T47D (cell line): ENCODE data around the gene HECW1.
"Not testable (repeated sequence)": the region's sequence is repeated elsewhere in the genome, so short reads cannot be mapped to it uniquely, and the experiment has no call there.

ENCODE experiments used
- DNase-seq, 2 experiments: peaks; one replicate each; pipeline versions ENCODE4 v3.0.0 to v3.0.0-alpha.2; 2011 to 2012; ENCODE audit warnings: low read depth in 1 of 2, low spot score in 1 of 2
- JUND ChIP-seq: IDR thresholded peaks from 2 replicates; pipeline ENCODE4 v1.6.1; 2012; ENCODE audit warnings: low read depth
- in situ Hi-C: cut with HindIII; loops from 2 replicates; pipeline ENCODE4 v1.10.0; 2016; ENCODE audit warnings: low sequenced_read_pairs, low pct_unique_long_range_greater_than_20kb

HECW1 gene

DNA sequence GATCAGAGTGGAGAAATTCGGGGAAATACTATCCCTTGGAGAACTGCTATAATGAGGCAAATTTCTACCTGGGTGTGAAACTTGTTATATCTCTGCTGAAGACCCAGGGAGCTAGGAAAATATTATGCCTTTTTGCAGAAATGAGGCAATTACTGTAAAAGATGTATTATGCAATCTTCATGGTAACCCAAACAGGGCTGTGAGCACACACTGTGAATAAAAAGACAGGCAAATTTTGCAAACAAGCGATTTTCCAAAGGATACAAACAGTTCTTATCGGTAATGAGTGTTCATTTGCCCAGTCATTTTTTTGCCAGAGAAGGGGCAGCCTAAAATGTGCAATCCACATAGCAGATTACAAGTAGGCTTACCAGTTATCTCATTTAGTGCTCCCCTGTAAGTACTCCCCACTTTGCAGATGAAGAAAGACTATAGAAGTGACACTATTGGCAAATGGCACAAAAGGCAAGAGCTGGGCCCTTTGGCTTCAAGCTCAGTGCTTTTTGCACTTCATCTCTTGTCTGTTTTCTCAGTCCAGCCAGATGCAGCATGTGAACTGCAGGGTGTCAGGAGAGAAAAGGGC lies 205.8 kb downstream of the HECW1 start:
- no peak for DNase-seq
- in situ Hi-C loops: no loop called here
- TF ChIP-seq JUND: no peak

DNA sequence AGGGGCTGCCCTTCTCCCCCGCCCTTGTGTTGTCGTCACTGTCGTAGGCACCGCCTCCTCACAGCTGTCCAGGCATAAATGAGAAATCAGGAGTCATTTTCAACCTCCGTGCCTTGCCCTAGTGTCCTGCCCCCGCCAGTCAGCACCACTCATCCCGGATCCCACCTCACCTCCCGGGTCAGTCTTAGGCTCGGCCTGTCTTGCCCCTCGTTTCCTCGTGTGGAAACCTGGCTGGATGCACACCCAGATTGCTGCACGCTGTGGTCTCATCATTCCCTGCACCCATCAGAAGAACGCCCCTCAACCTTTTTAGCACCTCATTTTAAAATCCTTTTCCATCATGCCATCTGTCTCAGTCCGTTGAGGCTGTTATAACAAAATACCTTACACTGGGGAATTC lies 213.1 kb downstream of the HECW1 start:
- TF ChIP-seq JUND: no peak
- in situ Hi-C loops: no loop called here

DNA sequence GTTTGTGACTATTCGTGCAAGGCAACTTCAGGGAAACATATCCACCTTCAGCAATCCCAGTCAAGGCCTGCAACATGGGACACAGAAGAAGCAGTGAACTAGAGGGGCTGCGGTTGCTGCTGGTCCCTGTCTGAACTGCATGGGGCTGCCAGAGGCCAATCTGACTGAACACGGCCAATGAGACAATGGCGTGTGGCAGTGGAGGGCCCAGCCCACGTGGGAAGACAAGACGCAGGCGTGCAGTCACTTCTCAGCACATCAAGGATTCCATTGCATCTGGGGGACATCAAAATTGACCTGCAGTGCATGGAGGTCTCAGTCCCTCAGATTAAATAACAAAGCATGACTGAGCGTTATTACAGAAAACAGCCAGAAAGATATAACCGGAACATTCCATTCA lies 215.9 kb downstream of the HECW1 start:
- in situ Hi-C loops: no loop called here
- TF ChIP-seq JUND: no peak
- no peak for DNase-seq

More for the DNA sequence above, 213.1 kb downstream of the HECW1 start:
- DNase-seq: no peak

DNA sequence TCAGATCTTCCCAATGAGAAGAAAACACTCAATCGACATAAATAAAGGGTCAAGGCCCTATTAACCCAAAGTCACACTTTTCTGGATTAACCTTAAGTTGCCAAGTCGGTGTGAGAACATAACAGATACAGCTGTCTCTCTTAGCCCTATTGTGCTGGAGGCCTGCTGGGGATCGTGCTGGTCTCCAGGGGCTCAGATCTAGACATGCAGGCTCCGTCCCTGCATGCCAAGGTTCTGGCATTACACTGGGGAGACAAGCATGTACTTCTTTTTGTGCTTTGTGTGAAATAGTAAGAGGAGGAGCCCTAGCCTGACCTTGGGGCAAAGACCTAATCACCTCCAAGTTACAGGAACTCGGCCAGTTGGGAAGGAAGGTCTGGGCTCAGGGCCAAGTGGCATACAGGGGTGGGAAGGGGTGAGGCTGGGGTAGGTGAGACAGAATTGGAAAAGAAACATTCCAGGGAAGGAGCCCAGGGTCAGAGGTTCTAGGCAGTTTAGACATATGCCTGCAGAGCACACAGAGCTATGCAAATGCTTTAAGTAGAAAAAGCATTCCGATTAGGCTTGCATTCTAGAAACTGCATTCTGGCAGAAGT lies 216.4 kb downstream of the HECW1 start:
- in situ Hi-C loops: no loop called here
- DNase-seq: no peak
- TF ChIP-seq JUND: no peak

DNA sequence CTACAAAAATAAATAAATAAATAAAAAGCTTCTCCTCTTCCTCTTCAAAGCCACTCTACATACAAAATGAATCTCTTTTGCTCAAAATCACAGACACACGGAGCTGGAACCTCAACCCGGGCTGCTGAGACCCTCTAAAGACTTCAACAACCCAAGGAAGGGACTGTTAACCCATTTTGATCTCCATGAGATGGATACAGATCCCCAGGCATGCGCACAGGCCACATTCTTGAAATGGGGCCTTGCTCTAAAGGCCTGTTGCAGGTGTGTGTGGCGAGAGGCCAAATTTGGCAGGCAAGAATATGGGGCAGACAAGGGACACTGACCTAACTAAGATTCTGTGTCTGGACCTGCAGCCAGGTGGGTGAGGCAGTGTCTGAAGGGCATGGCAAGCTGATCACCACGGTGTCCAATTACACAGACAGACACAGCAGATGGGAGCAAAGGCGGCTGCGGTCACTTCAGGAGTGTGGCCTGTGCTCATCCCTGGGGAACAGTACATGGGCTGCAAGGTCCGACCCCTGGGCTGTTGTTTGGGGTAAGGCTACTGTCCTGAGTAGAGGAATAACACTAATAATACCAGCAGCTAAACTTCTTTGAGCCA lies 219.8 kb downstream of the HECW1 start:
- DNase-seq: no peak
- in situ Hi-C loops: no loop called here
- no peak for TF ChIP-seq JUND

DNA sequence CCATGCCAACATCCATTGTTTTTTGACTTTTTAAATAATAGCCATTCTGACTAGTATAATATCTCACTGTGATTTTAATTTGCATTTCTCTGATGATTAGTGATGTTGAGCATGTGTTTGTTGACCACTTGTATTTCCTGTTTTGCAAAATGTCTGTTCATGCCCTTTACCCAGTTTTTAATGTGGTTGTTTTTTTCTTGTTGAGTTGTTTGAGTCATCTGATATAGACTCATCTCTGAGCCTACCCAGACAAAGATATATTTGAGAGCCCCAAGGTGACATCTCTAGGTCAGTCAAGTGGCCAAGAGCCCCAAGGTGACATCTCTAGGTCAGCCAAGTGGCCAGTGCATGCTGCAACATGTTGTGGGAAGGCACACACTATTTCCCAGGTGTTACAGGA lies 224.7 kb downstream of the HECW1 start:
- in situ Hi-C loops: no loop called here
- TF ChIP-seq JUND: no peak
- no peak for DNase-seq

DNA sequence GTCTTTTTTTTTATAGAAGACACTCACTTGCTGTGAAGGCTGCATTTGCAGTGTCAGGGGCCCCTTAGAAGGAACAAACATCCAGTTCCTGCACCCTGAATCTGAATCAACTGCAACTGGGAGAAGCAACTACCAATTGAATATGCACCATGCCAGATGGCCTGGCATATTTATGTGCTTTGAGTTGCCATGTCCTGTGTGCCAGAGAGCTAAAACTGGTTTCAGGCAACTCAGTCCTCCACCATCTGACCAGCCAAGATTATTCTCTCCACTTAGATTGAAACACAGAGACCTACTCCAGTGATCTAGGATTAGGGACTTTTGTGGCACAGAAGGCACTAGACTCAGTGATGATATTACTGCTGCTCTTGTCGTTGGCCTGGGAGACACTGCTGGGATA lies 225.4 kb downstream of the HECW1 start:
- in situ Hi-C loops: no loop called here
- DNase-seq: no peak
- no peak for TF ChIP-seq JUND

DNA sequence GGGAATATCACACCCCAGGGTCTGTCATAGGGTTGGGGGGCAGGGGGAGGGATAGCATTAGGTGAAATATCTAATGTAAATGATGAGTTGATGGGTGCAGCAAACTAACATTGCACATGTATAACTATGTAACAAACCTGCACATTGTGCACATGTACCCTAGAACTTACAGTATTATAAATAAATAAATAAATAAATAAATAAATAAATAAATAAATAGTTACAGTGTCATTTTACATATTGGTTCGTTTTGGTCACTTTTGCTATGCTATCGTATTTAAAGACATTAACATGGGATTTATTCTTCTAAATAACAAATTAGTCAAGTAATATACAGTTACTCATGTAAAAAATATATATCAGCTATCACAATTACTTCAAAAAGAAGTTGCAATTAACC lies 228.7 kb downstream of the HECW1 start:
- DNase-seq: no peak
- in situ Hi-C loops: no loop called here
- no peak for TF ChIP-seq JUND

DNA sequence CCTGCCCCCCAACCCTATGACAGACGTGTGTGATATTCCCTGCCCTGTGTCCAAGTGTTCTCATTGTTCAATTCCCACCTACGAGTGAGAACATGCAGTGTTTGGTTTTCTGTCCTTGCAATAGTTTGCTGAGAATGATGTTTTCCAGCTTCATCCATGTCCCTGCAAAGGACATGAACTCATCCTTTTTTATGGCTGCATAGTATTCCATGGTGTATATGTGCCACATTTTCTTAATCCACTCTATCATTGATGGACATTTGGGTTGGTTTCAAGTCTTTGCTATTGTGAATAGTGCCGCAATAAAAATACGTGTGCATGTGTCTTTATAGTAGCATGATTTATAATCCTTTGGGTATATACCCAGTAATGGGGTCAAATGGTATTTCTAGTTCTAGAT lies 231.0 kb downstream of the HECW1 start:
- DNase-seq, in situ Hi-C loops: not testable (repeated sequence)

DNA sequence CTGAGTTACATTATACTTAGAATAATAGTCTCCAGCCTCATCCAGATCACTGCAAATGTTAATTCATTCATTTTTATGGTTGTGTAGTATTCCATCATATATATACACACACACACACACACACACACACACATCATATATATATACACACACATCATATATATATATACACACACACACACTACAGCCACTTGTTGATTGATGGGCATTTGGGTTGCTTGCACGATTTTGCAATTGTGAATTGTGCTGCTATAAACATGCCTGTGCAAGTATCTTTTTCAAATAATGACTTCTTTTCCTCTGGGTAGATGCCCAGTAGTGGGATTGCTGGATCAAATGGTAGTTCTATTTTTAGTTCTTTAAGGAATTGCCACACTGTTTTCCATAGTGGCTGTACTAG lies 233.2 kb downstream of the HECW1 start:
- DNase-seq, in situ Hi-C loops: not testable (repeated sequence)

DNA sequence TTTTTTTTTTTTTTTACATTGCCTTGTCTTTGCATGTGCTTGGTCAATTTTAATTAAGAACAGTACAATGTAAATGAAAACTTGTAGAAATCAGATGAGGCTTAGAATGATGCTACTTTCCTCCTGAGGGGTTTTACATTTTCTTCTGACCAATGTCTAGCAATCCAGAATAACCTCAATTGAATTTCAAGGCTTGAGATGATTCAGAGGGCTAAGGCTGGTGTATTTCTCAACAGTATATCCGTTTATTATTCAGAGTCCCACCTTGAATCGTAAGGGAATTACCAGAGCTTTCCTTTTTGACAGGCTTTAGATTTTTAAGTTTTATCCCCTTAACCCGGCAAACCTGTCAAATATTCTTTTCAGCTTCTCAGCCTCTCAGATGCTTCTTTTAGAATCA lies 239.2 kb downstream of the HECW1 start:
- no peak for TF ChIP-seq JUND
- in situ Hi-C loops: no loop called here
- no peak for DNase-seq

DNA sequence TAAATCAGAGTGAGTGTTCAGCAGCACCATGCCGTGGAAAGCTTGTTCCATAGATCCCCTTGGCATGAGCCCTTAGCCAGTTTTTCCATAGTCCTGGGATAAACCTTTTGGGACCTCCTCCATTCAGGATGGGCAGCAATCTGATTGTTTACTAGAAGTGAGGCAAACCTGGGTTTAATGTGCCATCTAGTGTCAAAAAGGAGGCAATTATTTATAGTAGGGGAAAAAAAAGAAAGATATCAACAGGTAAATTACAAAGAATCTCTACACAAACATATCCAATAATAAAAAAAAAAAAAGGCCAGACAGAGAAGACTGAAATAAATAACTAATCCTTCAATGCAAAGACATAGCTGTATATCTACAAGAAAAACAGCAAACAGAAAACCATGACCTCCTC lies 241.5 kb downstream of the HECW1 start:
- in situ Hi-C loops: no loop called here
- no peak for TF ChIP-seq JUND
- peak in 1 of 2 experiments; percentile 35 for DNase-seq

DNA sequence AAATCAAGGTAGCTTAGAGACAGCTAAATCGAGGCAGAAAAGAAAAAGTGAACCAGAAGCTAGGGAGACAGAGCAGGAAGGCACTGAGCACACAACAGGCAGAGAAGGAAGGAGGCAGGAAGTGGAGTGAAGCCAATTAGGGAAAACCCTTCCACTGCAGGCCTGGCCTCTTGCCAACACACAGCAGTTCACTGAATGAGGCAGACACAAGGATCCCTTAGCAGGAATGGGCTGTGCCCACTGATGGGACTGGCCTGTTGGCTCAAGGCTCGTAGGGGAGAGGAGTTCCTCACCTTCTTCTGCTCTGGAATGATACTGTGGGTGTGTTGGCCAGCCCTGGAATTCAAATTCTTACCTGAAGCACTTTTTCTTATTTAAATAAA lies 250.2 kb downstream of the HECW1 start:
- DNase-seq: peak in 1 of 2 experiments; percentile 55
- TF ChIP-seq JUND: no peak
- in situ Hi-C loops: no loop called here
